WTC11 (cell line): Measurements from ENCODE around the gene ALG14. TPM values are rescaled to one million over a fixed set of nuclear protein-coding genes. Genes with fewer than 3 reads are reported as not detected.
"Not testable (repeated sequence)": the region's sequence is repeated elsewhere in the genome, so short reads cannot be mapped to it uniquely, and the experiment has no call there.

Source experiments
- ATAC-seq: fragments of 200-7000 bp; cut with Tn5 transposase; 2 replicates; pipeline ENCODE4 v1.10.0; 2021; ENCODE audit warnings: mild to moderate bottlenecking, moderate library complexity
- CTCF ChIA-PET: fragments of 300-600 bp; sonication (Branson Sonifier 250); formaldehyde crosslinking; loops from one replicate; lab custom pipeline; 2021; ENCODE audit warnings: antibody characterized with exemption; lab: Charles Lee
- POLR2A ChIA-PET: fragments of 350-600 bp; sonication (Branson Sonifier 250); formaldehyde crosslinking; loops from one replicate; lab custom pipeline; 2021; ENCODE audit warnings: antibody characterized with exemption; lab: Charles Lee
- DNase-seq: peaks from one replicate; pipeline ENCODE4 v3.0.0; 2021; ENCODE audit warnings: low spot score
- H3K27ac Mint-ChIP-seq: 2 replicates; pipeline ENCODE4 v1.8.0; 2021; ENCODE audit warnings: mixed read lengths
- H3K27me3 Mint-ChIP-seq: 2 replicates; pipeline ENCODE4 v1.8.0; 2021; ENCODE audit warnings: low read depth, mild to moderate bottlenecking, moderate library complexity, mixed read lengths
- H3K36me3 Mint-ChIP-seq: 2 replicates; pipeline ENCODE4 v1.8.0; 2021; ENCODE audit warnings: mixed read lengths
- H3K4me1 Mint-ChIP-seq: 2 replicates; pipeline ENCODE4 v1.8.0; 2022; ENCODE audit warnings: mixed read lengths
- H3K4me3 Mint-ChIP-seq: 2 replicates; pipeline ENCODE4 v1.8.0; 2021; ENCODE audit warnings: mild to moderate bottlenecking, moderate library complexity, mixed read lengths
- H3K9me3 Mint-ChIP-seq: 2 replicates; pipeline ENCODE4 v1.8.0; 2021; ENCODE audit warnings: mixed read lengths
- ATF1 ChIP-seq: sonication (generic); formaldehyde crosslinking; IDR thresholded peaks from 2 replicates; pipeline ENCODE4 v1.8.1; 2023; ENCODE audit warnings: mild to moderate bottlenecking, moderate library complexity, missing genetic modification reagents
- ATF2 ChIP-seq: sonication (generic); formaldehyde crosslinking; IDR thresholded peaks from 2 replicates; pipeline ENCODE4 v1.8.1; 2022; ENCODE audit warnings: low read depth, missing genetic modification reagents, borderline replicate concordance
- CREM ChIP-seq: sonication (generic); formaldehyde crosslinking; IDR thresholded peaks from 2 replicates; pipeline ENCODE4 v1.8.1; 2022; ENCODE audit warnings: mild to moderate bottlenecking, missing genetic modification reagents, moderate library complexity
- E2F5 ChIP-seq: sonication (generic); formaldehyde crosslinking; IDR thresholded peaks from 2 replicates; pipeline ENCODE4 v1.8.1; 2022; ENCODE audit warnings: mild to moderate bottlenecking, moderate library complexity, missing genetic modification reagents
- FOXK1 ChIP-seq: sonication (generic); formaldehyde crosslinking; IDR thresholded peaks from 2 replicates; pipeline ENCODE4 v1.8.0; 2022; ENCODE audit warnings: mild to moderate bottlenecking, moderate library complexity, missing genetic modification reagents
- GRHL2 ChIP-seq: fragments of 250-450 bp; sonication (Bioruptor Pico); IDR thresholded peaks from 2 replicates; pipeline ENCODE4 v1.8.0; 2022; ENCODE audit warnings: mild to moderate bottlenecking, moderate library complexity; ENCODE audit not compliant: insufficient replicate concordance, severe bottlenecking
- GTF2I ChIP-seq: fragments of 250-450 bp; sonication (Bioruptor Pico); conservative IDR thresholded peaks from 2 replicates; pipeline ENCODE4 v1.4.0; 2021; ENCODE audit warnings: mild to moderate bottlenecking
- HMGA2 ChIP-seq: fragments of 250-450 bp; sonication (Bioruptor Pico); IDR thresholded peaks from 2 replicates; pipeline ENCODE4 v1.4.0; 2021; ENCODE audit warnings: mild to moderate bottlenecking, moderate library complexity
- JAZF1 ChIP-seq: fragments of 250-450 bp; sonication (Bioruptor Pico); IDR thresholded peaks from 2 replicates; pipeline ENCODE4 v1.9.0; 2021; ENCODE audit warnings: moderate library complexity, mild to moderate bottlenecking, inconsistent platforms
- MAX ChIP-seq: sonication (generic); formaldehyde crosslinking; IDR thresholded peaks from 2 replicates; pipeline ENCODE4 v1.8.0; 2022; ENCODE audit warnings: mild to moderate bottlenecking, missing genetic modification reagents
- MYBL2 ChIP-seq: sonication (generic); formaldehyde crosslinking; IDR thresholded peaks from 2 replicates; pipeline ENCODE4 v1.8.1; 2023; ENCODE audit warnings: mild to moderate bottlenecking, moderate library complexity, missing genetic modification reagents
- PRDM15 ChIP-seq: sonication (generic); formaldehyde crosslinking; IDR thresholded peaks from 2 replicates; pipeline ENCODE4 v1.8.0; 2022; ENCODE audit warnings: missing genetic modification reagents
- PRRX2 ChIP-seq: fragments of 250-450 bp; sonication (Bioruptor Pico); IDR thresholded peaks from 2 replicates; pipeline ENCODE4 v1.8.0; 2021; ENCODE audit warnings: mild to moderate bottlenecking
- USF2 ChIP-seq: sonication (generic); formaldehyde crosslinking; IDR thresholded peaks from 2 replicates; pipeline ENCODE4 v1.8.1; 2023; ENCODE audit warnings: mild to moderate bottlenecking, missing genetic modification reagents, moderate library complexity
- ZBTB21 ChIP-seq: sonication (generic); formaldehyde crosslinking; IDR thresholded peaks from 2 replicates; pipeline ENCODE4 v1.8.1; 2023; ENCODE audit warnings: mild to moderate bottlenecking, missing genetic modification reagents, borderline replicate concordance
- ZMAT4 ChIP-seq: fragments of 250-450 bp; sonication (Bioruptor Pico); IDR thresholded peaks from 2 replicates; pipeline ENCODE4 v1.9.0; 2021; ENCODE audit warnings: mild to moderate bottlenecking
- ZNF396 ChIP-seq: fragments of 250-450 bp; sonication (Bioruptor Pico); IDR thresholded peaks from 2 replicates; pipeline ENCODE4 v1.8.0; 2021; ENCODE audit warnings: mild to moderate bottlenecking, moderate library complexity, borderline replicate concordance
- total RNA-seq: library from RNA; stranded (reverse); gene quantifications from 3 replicates; pipeline ENCODE4 v1.2.3, GENCODE V29; 2021

Gene ALG14
- total RNA-seq, 1 experiment from 2014 or later, result 2.3 TPM

- no peak overlapping the region for H3K27ac Mint-ChIP-seq
- ChIA-PET POLR2A (no interaction called here), CTCF (interaction anchor here (0.7 to 0.9 kb wide), 2 partner anchors 10 to 235 kb away, joined by 3 read pairs; partner anchors contain the start of gene RWDD3)
- DNase-seq (no peak), ATAC-seq (no peak)
- H3K27me3 Mint-ChIP-seq, result no peaks in the 10 kb centered on the region
- H3K36me3 Mint-ChIP-seq, result no peaks in the 10 kb centered on the region
- H3K4me1 Mint-ChIP-seq, result peaks cover 15% of the 10 kb centered on the region
- no peak overlapping the region for H3K4me3 Mint-ChIP-seq
- no peak for TF ChIP-seq MYBL2 (CRISPR knock-in tag)
- TF ChIP-seq GTF2I (CRISPR knock-in tag), result no peak
- TF ChIP-seq ATF1, result no peak
- H3K9me3 Mint-ChIP-seq, result no peaks in the 10 kb centered on the region
Measured at GRCh38 chr1:94998748-94999147, 74.0 kb downstream of the ALG14 start.

GRCh38 chr1:94998114-94998513, 74.6 kb downstream of the ALG14 start:
- TF ChIP-seq ZMAT4 (CRISPR knock-in tag) (no peak), ATF2 (no peak), GRHL2 (CRISPR knock-in tag) (no peak), PRRX2 (CRISPR knock-in tag) (no peak), MAX (CRISPR knock-in tag) (no peak), PRDM15 (no peak), CREM (CRISPR knock-in tag) (no peak), HMGA2 (no peak), ZNF396 (CRISPR knock-in tag) (no peak), E2F5 (CRISPR knock-in tag) (no peak), ZBTB21 (no peak), JAZF1 (no peak), USF2 (CRISPR knock-in tag) (no peak), FOXK1 (CRISPR knock-in tag) (no peak)
- Mint-ChIP-seq H3K4me1 (peaks cover 15% of the 10 kb centered on the region), H3K27me3 (no peaks in the 10 kb centered on the region), H3K4me3 (no peak overlapping the region), H3K9me3 (no peaks in the 10 kb centered on the region), H3K36me3 (no peaks in the 10 kb centered on the region), H3K27ac (no peak overlapping the region)
- DNase-seq (no peak), ATAC-seq (no peak)
- ChIA-PET CTCF (no interaction called here), POLR2A (no interaction called here)

- ATAC-seq, H3K27ac Mint-ChIP-seq, H3K9me3 Mint-ChIP-seq, H3K4me1 Mint-ChIP-seq, H3K36me3 Mint-ChIP-seq, POLR2A ChIA-PET, H3K4me3 Mint-ChIP-seq, DNase-seq, H3K27me3 Mint-ChIP-seq: not testable (repeated sequence)
- CTCF ChIA-PET, result interaction anchor here (1.2 to 2.5 kb wide), 2 partner anchors 133 to 141 kb away, joined by 3 to 9 read pairs; no protein-coding TSS in a partner anchor
Measured at GRCh38 chr1:94995536-94995935, 77.2 kb downstream of the ALG14 start.
